Neural cell (in vitro differentiated cells): ENCODE measurements around the gene GPSM1. TPM values are rescaled to one million over a fixed set of nuclear protein-coding genes. Genes with fewer than 3 reads are reported as not detected.

Experiments used
- H2AFZ ChIP-seq: fragments of 200-600, 300-800 bp; sonication (generic), shearing (Covaris generic); 2 replicates; pipeline ENCODE4 v1.6.0; 2014; ENCODE audit warnings: low read depth, mild to moderate bottlenecking, antibody characterized with exemption, low read length, moderate library complexity
- H3F3A ChIP-seq: fragments of 200-600 bp; shearing (Covaris generic); 2 replicates; pipeline ENCODE4 v1.6.1; 2016; ENCODE audit warnings: mild to moderate bottlenecking, moderate library complexity, mixed read lengths, antibody characterized with exemption, low read length; ENCODE audit not compliant: insufficient read depth, poor library complexity, severe bottlenecking
- H3K27ac ChIP-seq: fragments of 200-600, 300-800 bp; sonication (generic), shearing (Covaris generic); 2 replicates; pipeline ENCODE4 v1.5.1; 2014; ENCODE audit warnings: mild to moderate bottlenecking, low read length, moderate library complexity
- H3K27me3 ChIP-seq: fragments of 300-800, 200-600 bp; sonication (generic), shearing (Covaris generic); 2 replicates; pipeline ENCODE4 v1.6.0; 2014; ENCODE audit warnings: mild to moderate bottlenecking, low read depth, low read length, moderate library complexity; ENCODE audit not compliant: insufficient read depth
- H3K36me3 ChIP-seq: fragments of 300-800, 200-600 bp; sonication (generic), shearing (Covaris generic); 2 replicates; pipeline ENCODE4 v1.5.1; 2014; ENCODE audit warnings: mild to moderate bottlenecking, antibody characterized with exemption, low read length, moderate library complexity; ENCODE audit not compliant: insufficient read depth
- H3K4me2 ChIP-seq: fragments of 300-800, 200-600 bp; sonication (generic), shearing (Covaris generic); 2 replicates; pipeline ENCODE4 v1.6.0; 2014; ENCODE audit warnings: mild to moderate bottlenecking, low read length
- H3K4me3 ChIP-seq: fragments of 300-800, 200-600 bp; sonication (generic), shearing (Covaris generic); 2 replicates; pipeline ENCODE4 v1.5.1; 2014; ENCODE audit warnings: mild to moderate bottlenecking, low read length, moderate library complexity
- H3K79me2 ChIP-seq: fragments of 200-600 bp; shearing (Covaris generic); replicated peaks from 2 replicates; pipeline ENCODE4 v1.6.0; 2014; ENCODE audit warnings: mild to moderate bottlenecking, low read length, moderate library complexity; ENCODE audit not compliant: insufficient read depth
- H3K9ac ChIP-seq: fragments of 300-800, 200-600 bp; sonication (generic), shearing (Covaris generic); 2 replicates; pipeline ENCODE4 v1.6.1; 2016; ENCODE audit warnings: mild to moderate bottlenecking, low read length, mixed read lengths
- H3K9me2 ChIP-seq: fragments of 200-600 bp; shearing (Covaris generic); 2 replicates; pipeline ENCODE4 v1.6.1; 2016; ENCODE audit warnings: mild to moderate bottlenecking, low read length, mixed read lengths; ENCODE audit not compliant: insufficient read depth
- H3K9me3 ChIP-seq: fragments of 200-600, 300-800 bp; sonication (generic), shearing (Covaris generic); 2 replicates; pipeline ENCODE4 v1.6.1; 2016; ENCODE audit warnings: mild to moderate bottlenecking, mixed run types, low read length, moderate library complexity, mixed read lengths
- H4K20me1 ChIP-seq: fragments of 200-600 bp; shearing (Covaris generic); 2 replicates; pipeline ENCODE4 v1.6.1; 2016; ENCODE audit warnings: mild to moderate bottlenecking, mixed run types; ENCODE audit not compliant: insufficient read depth
- CTCF ChIP-seq: fragments of 450-650 bp; IDR thresholded peaks from 2 replicates; pipeline ENCODE4 v1.5.1; 2014; ENCODE audit warnings: antibody characterized with exemption, mild to moderate bottlenecking, moderate library complexity; ENCODE audit not compliant: poor library complexity, severe bottlenecking
- EP300 ChIP-seq: fragments of 450-650 bp; conservative IDR thresholded peaks from 2 replicates; pipeline ENCODE4 v1.6.1; 2014; ENCODE audit warnings: antibody characterized with exemption, mild to moderate bottlenecking, moderate library complexity; ENCODE audit not compliant: poor library complexity, severe bottlenecking
- EZH2 ChIP-seq: fragments of 200-600, 300-800 bp; shearing (Covaris generic), sonication (generic); IDR thresholded peaks from 2 replicates; pipeline ENCODE4 v1.6.1; 2014; ENCODE audit warnings: antibody characterized with exemption, low read length, borderline replicate concordance, mild to moderate bottlenecking; ENCODE audit not compliant: insufficient read depth, poor library complexity, severe bottlenecking
- MXI1 ChIP-seq: fragments of 450-650 bp; conservative IDR thresholded peaks from 2 replicates; pipeline ENCODE4 v1.6.1; 2014; ENCODE audit warnings: antibody characterized with exemption, mild to moderate bottlenecking; ENCODE audit not compliant: poor library complexity, severe bottlenecking
- POLR2AphosphoS5 ChIP-seq: IDR thresholded peaks from 2 replicates; pipeline ENCODE4 v1.6.1; 2012
- RAD21 ChIP-seq: fragments of 450-650 bp; conservative IDR thresholded peaks from 2 replicates; pipeline ENCODE4 v1.6.1; 2014; ENCODE audit warnings: antibody characterized with exemption, mild to moderate bottlenecking, moderate library complexity
- REST ChIP-seq: IDR thresholded peaks from 2 replicates; pipeline ENCODE4 v1.6.1; 2012; ENCODE audit warnings: borderline replicate concordance
- SMC3 ChIP-seq: fragments of 450-650 bp; conservative IDR thresholded peaks from 2 replicates; pipeline ENCODE4 v1.6.1; 2014; ENCODE audit warnings: antibody characterized with exemption, mild to moderate bottlenecking, moderate library complexity; ENCODE audit not compliant: poor library complexity
- TAF1 ChIP-seq: IDR thresholded peaks from 2 replicates; pipeline ENCODE4 v1.6.1; 2012; ENCODE audit warnings: low read depth
- polyA plus RNA-seq: library from polyadenylated mRNA; depleted of rRNA; stranded (reverse); fragments of >200 nt; gene quantifications from 2 replicates; pipeline ENCODE4 v1.2.3, GENCODE V29; 2014

The GPSM1 gene
- polyA plus RNA-seq, 1 donor from 2014 or later = 117 TPM

GRCh38 chr9:136389396-136389795, 62.1 kb downstream of the GPSM1 start (continued):
- TF ChIP-seq EP300 = no peak

GRCh38 chr9:136391737-136392537, 64.6 kb downstream of the GPSM1 start:
- no peaks in the 10 kb centered on the region for H3K36me3 ChIP-seq
- H4K20me1 ChIP-seq = no peaks in the 10 kb centered on the region
- H3K4me3 ChIP-seq = no peak overlapping the region
- no peaks in the 10 kb centered on the region for H3K9me2 ChIP-seq
- H3K4me2 ChIP-seq = no peak overlapping the region
- no peak overlapping the region for H3K9ac ChIP-seq
- H3K27me3 ChIP-seq = no peaks in the 10 kb centered on the region
- TF ChIP-seq CTCF (no peak), SMC3 (no peak), TAF1 (no peak), RAD21 (no peak), EZH2 (no peak), MXI1 (no peak), POLR2AphosphoS5 (no peak), REST (no peak), EP300 (no peak)
- no peak overlapping the region for H2AFZ ChIP-seq
- H3F3A ChIP-seq = no peaks in the 10 kb centered on the region
- H3K79me2 ChIP-seq = no peaks in the 10 kb centered on the region
- no peak overlapping the region for H3K27ac ChIP-seq
- H3K9me3 ChIP-seq = no peaks in the 10 kb centered on the region
